Adrenal gland (tissue), 12 donors: ENCODE results near the gene SNED1. TPM values are rescaled to one million over a fixed set of nuclear protein-coding genes. Genes with fewer than 3 reads are reported as not detected.

ENCODE experiments used
- DNase-seq, 7 donors: peaks; one replicate each; pipeline ENCODE4 v3.0.0-alpha.2; 2019 to 2020
- H3K27ac ChIP-seq, 5 donors: fragments of 200-600 bp; sonication (generic) in 4 of 5; 1 replicate in 3 of 5; 2 replicates in 2 of 5; pipeline versions ENCODE4 v1.5.1 to v1.8.0; 2016 to 2020; ENCODE audit warnings: mild to moderate bottlenecking in 1 of 5
- H3K27me3 ChIP-seq: fragments of 200-600 bp; 2 replicates; pipeline ENCODE4 v1.8.0; 2021
- H3K36me3 ChIP-seq, 2 donors: fragments of 200-600 bp; replicated peaks in 1 of 2; 1 replicate in 1 of 2; 2 replicates in 1 of 2; pipeline versions ENCODE4 v1.5.1 to v1.8.0; 2018 to 2022
- H3K4me1 ChIP-seq, 2 donors: fragments of 200-600 bp; replicated peaks in 1 of 2; 1 replicate in 1 of 2; 2 replicates in 1 of 2; pipeline versions ENCODE4 v1.5.1 to v1.8.0; 2018 to 2021
- H3K4me3 ChIP-seq, 4 donors: fragments of 200-600 bp; sonication (generic) in 3 of 4; one replicate each; pipeline ENCODE4 v1.5.1; 2016 to 2018
- H3K9me3 ChIP-seq, 3 donors: fragments of 200-600 bp; sonication (generic) in 1 of 3; replicated peaks in 1 of 3; 1 replicate in 2 of 3; 2 replicates in 1 of 3; pipeline versions ENCODE4 v1.5.1 to v1.8.0; 2016 to 2021
- CTCF ChIP-seq, 6 experiments: fragments of 450-650 bp in 4 of 6; fragments of 200-600 bp in 2 of 6; sonication (generic) in 1 of 6; IDR thresholded peaks; 1 replicate in 5 of 6; 2 replicates in 1 of 6; pipeline versions ENCODE4 v1.5.1 to v1.8.0; 2016 to 2021; ENCODE audit warnings: antibody characterized with exemption in 6 of 6, mild to moderate bottlenecking in 2 of 6, moderate library complexity in 1 of 6
- POLR2A ChIP-seq, 2 donors: fragments of 450-650 bp; IDR thresholded peaks; one replicate each; pipeline ENCODE4 v1.6.1; 2017; ENCODE audit warnings: antibody characterized with exemption in 2 of 2, mild to moderate bottlenecking in 2 of 2, moderate library complexity in 1 of 2
- WGBS, 4 donors: extraction: QIAGEN DNeasy Blood & Tissue Kit in 2 of 4; methylation state at CpG; one replicate each; pipeline versions ENCODE4 v1.1.5 to v1.1.7; 2013 to 2017; 5-methylcytosine and 5-hydroxymethylcytosine counted together
- intact Hi-C, 2 donors: fragments of 100-400 bp; cut with DNase I; formaldehyde crosslinking; loops; one replicate each; pipeline versions ENCODE4 v1.14.1 to v1.15.0; 2022 to 2023
- polyA plus RNA-seq, 3 donors: library from polyadenylated mRNA; stranded (reverse); fragments of 200-250 nt in 2 of 3; fragments of 350-450 nt in 1 of 3; fragmentation: Illumina TruSeq in 1 of 3; extraction: RNeasy Lipid Tissue Mini Kit (QIAGEN cat#74804) in 1 of 3; gene quantifications; one replicate each; pipeline ENCODE4 v1.2.3, GENCODE V29; 2013 to 2014
- total RNA-seq, 9 donors: library from RNA; depleted of rRNA in 4 of 9; stranded (reverse); fragments of >200 nt in 4 of 9; fragments of 120-200 nt in 1 of 9; fragmentation: NEBNext Ultra II Directional in 1 of 9; extraction: Animal tissue kit (Norgen Biotek cat#: 25700) in 1 of 9; gene quantifications; one replicate each; pipeline versions ENCODE4 v1.1.0 to v1.2.4, GENCODE V29; 2013 to 2023
- donor health status: healthy with polysubstance abuse.
- donor health status: Bipolar disorder and iron deficiency.
- donor health status: DM: yes; HTN: yes; CAD: no.
- donor health status: DM: no; HTN: no; CAD: no.
- donor health status: DM: no; HTN: no; CAD: no.
- donor health status: DM: yes; HTN: yes; CAD: no.

Gene SNED1
- total and polyA plus RNA-seq, 12 donors: 3.1 to 59.5 (median 22.9) TPM

DNA sequence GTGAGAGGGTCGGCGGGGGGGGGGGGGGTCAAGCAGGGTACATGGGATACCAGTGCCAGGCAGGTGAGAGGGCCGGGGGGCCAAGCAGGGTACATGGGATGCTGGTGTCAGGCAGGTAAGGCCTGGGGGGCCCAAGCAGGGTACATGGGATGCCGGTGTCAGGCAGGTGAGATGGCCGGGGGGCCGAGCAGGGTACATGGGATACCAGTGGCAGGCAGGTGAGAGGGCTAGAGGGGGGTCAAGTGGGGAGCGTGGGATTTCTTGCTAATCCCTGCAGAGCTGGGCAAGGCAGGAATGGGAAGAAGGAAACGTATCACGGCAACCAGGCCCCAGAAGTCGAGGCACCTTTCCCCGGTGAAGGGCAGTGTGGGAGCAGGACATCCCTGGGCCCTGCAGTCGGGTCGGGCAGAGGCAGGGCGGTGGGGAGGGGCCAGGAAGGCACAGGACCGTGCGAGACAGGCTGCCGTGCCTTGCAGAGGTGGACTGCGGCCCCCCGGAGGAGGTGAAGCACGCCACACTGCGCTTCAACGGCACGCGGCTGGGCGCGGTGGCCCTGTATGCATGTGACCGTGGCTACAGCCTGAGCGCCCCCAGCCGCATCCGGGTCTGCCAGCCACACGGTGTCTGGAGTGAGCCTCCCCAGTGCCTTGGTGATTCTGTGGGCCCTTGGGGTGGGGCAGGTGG lies 54.4 kb downstream of the SNED1 start:
- intact Hi-C loops: no loop called here
- Histone ChIP-seq H3K4me3 (no peak overlapping the region), H3K27me3 (no peaks in the 10 kb centered on the region), H3K4me1 (no peaks in the 10 kb centered on the region), H3K36me3 (peaks cover 0 to 7% of the 10 kb centered on the region in 2 donors), H3K27ac (no peak overlapping the region), H3K9me3 (no peaks in the 10 kb centered on the region)
- no peak for TF ChIP-seq POLR2A (IDR thresholded peaks at IDR 0.05)
- no peak for TF ChIP-seq CTCF (IDR thresholded peaks at IDR 0.05)
- 91 to 96% (median 94%) methylated on average over 23 to 30 of the region's 31 CpGs for whole genome bisulfite sequencing, 4 donors
- DNase-seq: peak in 2 of 7 donors; percentile 0 to 43

- DNase-seq: peak in 1 of 7 donors; percentile 25
- intact Hi-C loops: no loop called here
- 94 to 99% (median 97%) methylated on average over 8 of the region's 8 CpGs for WGBS, 4 donors
Measured at GRCh38 chr2:241053576-241054251, 55.3 kb downstream of the SNED1 start.

GRCh38 chr2:241061275-241061674 lies 62.9 kb downstream of the SNED1 start:
- Histone ChIP-seq H3K4me3 (no peak overlapping the region), H3K9me3 (no peaks in the 10 kb centered on the region), H3K36me3 (no peaks in the 10 kb centered on the region), H3K27me3 (no peaks in the 10 kb centered on the region), H3K4me1 (peaks cover 0 to 4% of the 10 kb centered on the region in 2 donors), H3K27ac (no peak overlapping the region)
- TF ChIP-seq CTCF (IDR thresholded peaks at IDR 0.05) (no peak), POLR2A (IDR thresholded peaks at IDR 0.05) (no peak)
- peak in 3 of 7 donors; percentile 16 to 45 (median 36) for DNase-seq
- 83 to 87% (median 86%) methylated on average over 6 of the region's 6 CpGs for WGBS, 4 donors
- intact Hi-C loops: loop anchor here in 1 of 2 donors (10.0 kb wide), 1 partner anchor 206 kb away; no protein-coding TSS in a partner anchor

More at GRCh38 chr2:241053576-241054251, 55.3 kb downstream of the SNED1 start:
- TF ChIP-seq POLR2A (IDR thresholded peaks at IDR 0.05) (no peak), CTCF (IDR thresholded peaks at IDR 0.05) (no peak)
- H3K27me3 ChIP-seq: no peaks in the 10 kb centered on the region
- H3K36me3 ChIP-seq: peaks cover 0 to 7% of the 10 kb centered on the region in 2 donors
- H3K27ac ChIP-seq: no peak overlapping the region
- H3K4me1 ChIP-seq: no peaks in the 10 kb centered on the region
- H3K4me3 ChIP-seq: no peak overlapping the region
- no peaks in the 10 kb centered on the region for H3K9me3 ChIP-seq

GRCh38 chr2:241062389-241063092 lies 64.1 kb downstream of the SNED1 start:
- no peaks in the 10 kb centered on the region for H3K9me3 ChIP-seq
- no peaks in the 10 kb centered on the region for H3K36me3 ChIP-seq
- intact Hi-C loops: loop anchor here in 1 of 2 donors (10.0 kb wide), 1 partner anchor 208 kb away; no protein-coding TSS in a partner anchor
- WGBS, 4 donors: 82 to 85% (median 84%) methylated on average over 8 to 15 of the region's 15 CpGs
- H3K4me3 ChIP-seq: no peak overlapping the region
- DNase-seq: peak in 2 of 7 donors; percentile 20 to 44
- H3K27me3 ChIP-seq: no peaks in the 10 kb centered on the region
- TF ChIP-seq POLR2A (IDR thresholded peaks at IDR 0.05) (no peak), CTCF (IDR thresholded peaks at IDR 0.05) (no peak)
- H3K27ac ChIP-seq: no peak overlapping the region
- H3K4me1 ChIP-seq: peaks cover 0 to 4% of the 10 kb centered on the region in 2 donors
